K562 (cell line): Measurements from ENCODE around the gene CHCHD6.
A peak's percentile ranks its signal among the peaks of the same experiment; 100 is the strongest.

ENCODE experiments used
- CAMTA2 ChIP-seq: fragments of 250-450 bp; sonication (Bioruptor Pico); conservative IDR thresholded peaks from 2 replicates; pipeline ENCODE4 v1.5.1; 2022
- CBX3 ChIP-seq, 2 experiments: IDR thresholded peaks; 1 replicate in 1 of 2; 2 replicates in 1 of 2; pipeline ENCODE4 v1.6.1; 2012; ENCODE audit warnings: inconsistent platforms in 2 of 2, low read length in 2 of 2, borderline replicate concordance in 1 of 2, control low read depth in 1 of 2
- CUX1 ChIP-seq: fragments of 200-800 bp; sonication (Bioruptor generic); IDR thresholded peaks from 2 replicates; pipeline ENCODE4 v1.6.1; 2016; ENCODE audit warnings: missing genetic modification characterization, missing compliant biosample characterization
- MAX ChIP-seq: sonication (generic); formaldehyde crosslinking; IDR thresholded peaks from 2 replicates; pipeline ENCODE4 v1.9.0; 2022; ENCODE audit warnings: mild to moderate bottlenecking, missing genetic modification reagents
- PHB ChIP-seq: fragments of 250-450 bp; sonication (Bioruptor Pico); IDR thresholded peaks from 2 replicates; pipeline ENCODE4 v1.5.0; 2021
- POLR2A ChIP-seq: fragments of 450-650 bp; conservative IDR thresholded peaks from 2 replicates; pipeline ENCODE4 v1.6.1; 2016
- REST ChIP-seq, 2 experiments: fragments of 450-650 bp; formaldehyde crosslinking in 1 of 2; IDR thresholded peaks; 2 replicates each; pipeline versions ENCODE4 v1.4.0 to v1.6.1; 2014 to 2020; ENCODE audit warnings: mild to moderate bottlenecking in 2 of 2, borderline replicate concordance in 1 of 2, low read depth in 1 of 2
- ZNF668 ChIP-seq: fragments of 250-450 bp; sonication (Bioruptor Pico); IDR thresholded peaks from 2 replicates; pipeline ENCODE4 v1.8.0; 2022; ENCODE audit warnings: mild to moderate bottlenecking, inconsistent platforms

- TF ChIP-seq REST (IDR thresholded peaks at IDR 0.05; ENCODE audit: borderline replicate concordance), result 0 out of 2 replicates have a peak, but pooled peaks have one; percentile 20
- TF ChIP-seq REST (CRISPR knock-in tag; IDR thresholded peaks at IDR 0.05; ENCODE audit: low read depth), result no peak
- TF ChIP-seq PHB (CRISPR knock-in tag), result no peak
- TF ChIP-seq CBX3 (IDR thresholded peaks at IDR 0.05; ENCODE audit: borderline replicate concordance in 1 of 2, low read length in 2 of 2), result peak in 1 of 2 experiments; percentile 71; a peak in 2 of 3 replicates
- TF ChIP-seq CUX1 (CRISPR knock-in tag), result peak; percentile 80; the same call in 1 of the 2 replicates
- peak; percentile 58 for TF ChIP-seq POLR2A
- TF ChIP-seq CAMTA2 (CRISPR knock-in tag), result no peak
- no peak for TF ChIP-seq ZNF668 (CRISPR knock-in tag)
- TF ChIP-seq MAX (CRISPR knock-in tag), result peak; percentile 83
Measured at GRCh38 chr3:126908752-126909275, 204.8 kb downstream of the CHCHD6 start.
